ENCODE results near the gene XAGE3.
"Not testable (repeated sequence)": the region's sequence is repeated elsewhere in the genome, so short reads cannot be mapped to it uniquely, and the experiment has no call there.

DNA sequence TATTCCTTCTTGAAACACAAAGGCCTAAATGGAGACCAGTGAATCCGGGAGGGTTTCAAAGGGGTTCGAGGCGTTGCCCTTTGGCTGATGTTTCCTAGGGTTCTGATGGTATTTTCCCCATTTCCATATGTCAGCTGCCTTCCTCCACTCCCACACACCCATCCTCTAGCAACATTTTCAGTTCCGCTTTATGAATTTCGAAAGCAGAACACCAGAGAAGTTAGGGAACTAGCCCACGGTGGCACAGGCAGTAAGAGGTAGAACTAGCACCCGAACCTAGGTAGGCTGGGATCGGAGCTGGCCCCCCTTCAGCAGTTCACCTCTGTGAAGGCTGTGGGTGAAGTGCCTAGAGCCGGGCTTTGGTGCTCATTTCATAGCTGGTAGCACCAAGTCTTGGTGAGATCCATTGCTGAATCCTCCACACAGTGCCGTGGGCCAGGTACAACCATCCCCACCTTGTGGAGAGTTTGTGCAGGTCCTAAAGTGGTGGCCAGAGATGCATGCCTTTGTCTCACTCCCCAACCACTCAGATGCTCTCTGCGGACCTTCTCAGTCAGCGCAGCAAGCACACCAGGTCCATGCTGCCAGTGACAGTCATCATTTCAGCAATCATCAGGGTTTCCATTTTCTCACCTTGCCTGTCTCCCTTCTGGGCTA, 41.6 kb upstream of the XAGE3 start:
- TF ChIP-seq, protein P1, sequence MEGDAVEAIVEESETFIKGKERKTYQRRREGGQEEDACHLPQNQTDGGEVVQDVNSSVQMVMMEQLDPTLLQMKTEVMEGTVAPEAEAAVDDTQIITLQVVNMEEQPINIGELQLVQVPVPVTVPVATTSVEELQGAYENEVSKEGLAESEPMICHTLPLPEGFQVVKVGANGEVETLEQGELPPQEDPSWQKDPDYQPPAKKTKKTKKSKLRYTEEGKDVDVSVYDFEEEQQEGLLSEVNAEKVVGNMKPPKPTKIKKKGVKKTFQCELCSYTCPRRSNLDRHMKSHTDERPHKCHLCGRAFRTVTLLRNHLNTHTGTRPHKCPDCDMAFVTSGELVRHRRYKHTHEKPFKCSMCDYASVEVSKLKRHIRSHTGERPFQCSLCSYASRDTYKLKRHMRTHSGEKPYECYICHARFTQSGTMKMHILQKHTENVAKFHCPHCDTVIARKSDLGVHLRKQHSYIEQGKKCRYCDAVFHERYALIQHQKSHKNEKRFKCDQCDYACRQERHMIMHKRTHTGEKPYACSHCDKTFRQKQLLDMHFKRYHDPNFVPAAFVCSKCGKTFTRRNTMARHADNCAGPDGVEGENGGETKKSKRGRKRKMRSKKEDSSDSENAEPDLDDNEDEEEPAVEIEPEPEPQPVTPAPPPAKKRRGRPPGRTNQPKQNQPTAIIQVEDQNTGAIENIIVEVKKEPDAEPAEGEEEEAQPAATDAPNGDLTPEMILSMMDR (conservative IDR thresholded peaks at IDR 0.05; ENCODE audit: low read length): not testable (repeated sequence)
- not testable (repeated sequence) for TF ChIP-seq EZH2phosphoT487 (IDR thresholded peaks at IDR 0.05; ENCODE audit: borderline replicate concordance)
